ENCODE measurements around the gene SPRED1. TPM values are rescaled to one million over a fixed set of nuclear protein-coding genes. Genes with fewer than 3 reads are reported as not detected.

The SPRED1 gene
- total and polyA plus RNA-seq, 2 experiments from 2014 or later, result 11.4 to 44.0 TPM

GRCh38 chr15:38320181-38320580 lies 67.5 kb downstream of the SPRED1 start:
- peaks cover 5% of the 10 kb centered on the region for H3K4me1 Mint-ChIP-seq
- Histone ChIP-seq H2AFZ (no peak overlapping the region), H3K79me2 (replicated peaks; ENCODE audit: insufficient read depth) (peaks cover 70% of the 10 kb centered on the region), H3K4me1 (ENCODE audit: insufficient read depth) (no peaks in the 10 kb centered on the region), H3K36me3 (ENCODE audit: insufficient read depth) (peaks cover 4% of the 10 kb centered on the region; the same call in 1 of the 2 replicates), H3K4me2 (no peak overlapping the region), H3K4me3 (no peak overlapping the region), H4K20me1 (replicated peaks; ENCODE audit: insufficient read depth) (peaks cover 4% of the 10 kb centered on the region; the same call in 1 of the 2 replicates), H3K27ac (ENCODE audit: low read depth) (no peak overlapping the region), H3K9me2 (ENCODE audit: insufficient read depth) (no peaks in the 10 kb centered on the region), H3K27me3 (ENCODE audit: insufficient read depth) (no peaks in the 10 kb centered on the region), H3F3A (replicated peaks; ENCODE audit: low read depth) (no peaks in the 10 kb centered on the region)
- TF ChIP-seq POLR2AphosphoS5 (IDR thresholded peaks at IDR 0.05; ENCODE audit: low read depth), result no peak
- no peak for TF ChIP-seq NANOG (IDR thresholded peaks at IDR 0.05; ENCODE audit: borderline replicate concordance)
- TF ChIP-seq EZH2 (IDR thresholded peaks at IDR 0.05; ENCODE audit: low read depth, unreplicated experiment), result no peak
- no peak for TF ChIP-seq CREB1 (CRISPR knock-in tag; IDR thresholded peaks at IDR 0.05; ENCODE audit: low read depth)
- TF ChIP-seq, protein P1, sequence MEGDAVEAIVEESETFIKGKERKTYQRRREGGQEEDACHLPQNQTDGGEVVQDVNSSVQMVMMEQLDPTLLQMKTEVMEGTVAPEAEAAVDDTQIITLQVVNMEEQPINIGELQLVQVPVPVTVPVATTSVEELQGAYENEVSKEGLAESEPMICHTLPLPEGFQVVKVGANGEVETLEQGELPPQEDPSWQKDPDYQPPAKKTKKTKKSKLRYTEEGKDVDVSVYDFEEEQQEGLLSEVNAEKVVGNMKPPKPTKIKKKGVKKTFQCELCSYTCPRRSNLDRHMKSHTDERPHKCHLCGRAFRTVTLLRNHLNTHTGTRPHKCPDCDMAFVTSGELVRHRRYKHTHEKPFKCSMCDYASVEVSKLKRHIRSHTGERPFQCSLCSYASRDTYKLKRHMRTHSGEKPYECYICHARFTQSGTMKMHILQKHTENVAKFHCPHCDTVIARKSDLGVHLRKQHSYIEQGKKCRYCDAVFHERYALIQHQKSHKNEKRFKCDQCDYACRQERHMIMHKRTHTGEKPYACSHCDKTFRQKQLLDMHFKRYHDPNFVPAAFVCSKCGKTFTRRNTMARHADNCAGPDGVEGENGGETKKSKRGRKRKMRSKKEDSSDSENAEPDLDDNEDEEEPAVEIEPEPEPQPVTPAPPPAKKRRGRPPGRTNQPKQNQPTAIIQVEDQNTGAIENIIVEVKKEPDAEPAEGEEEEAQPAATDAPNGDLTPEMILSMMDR (conservative IDR thresholded peaks at IDR 0.05; ENCODE audit: low read depth in 2 of 2), result no peak
- TF ChIP-seq EZH2phosphoT487 (IDR thresholded peaks at IDR 0.05; ENCODE audit: unreplicated experiment), result no peak
- TF ChIP-seq ZNF114 (CRISPR knock-in tag; IDR thresholded peaks at IDR 0.05), result no peak
- TF ChIP-seq JUNB (IDR thresholded peaks at IDR 0.05; ENCODE audit: unreplicated experiment), result no peak
- no peak for TF ChIP-seq ZNF331 (CRISPR knock-in tag; IDR thresholded peaks at IDR 0.05; ENCODE audit: low read depth)
- TF ChIP-seq, protein P2, sequence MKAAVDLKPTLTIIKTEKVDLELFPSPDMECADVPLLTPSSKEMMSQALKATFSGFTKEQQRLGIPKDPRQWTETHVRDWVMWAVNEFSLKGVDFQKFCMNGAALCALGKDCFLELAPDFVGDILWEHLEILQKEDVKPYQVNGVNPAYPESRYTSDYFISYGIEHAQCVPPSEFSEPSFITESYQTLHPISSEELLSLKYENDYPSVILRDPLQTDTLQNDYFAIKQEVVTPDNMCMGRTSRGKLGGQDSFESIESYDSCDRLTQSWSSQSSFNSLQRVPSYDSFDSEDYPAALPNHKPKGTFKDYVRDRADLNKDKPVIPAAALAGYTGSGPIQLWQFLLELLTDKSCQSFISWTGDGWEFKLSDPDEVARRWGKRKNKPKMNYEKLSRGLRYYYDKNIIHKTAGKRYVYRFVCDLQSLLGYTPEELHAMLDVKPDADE (IDR thresholded peaks at IDR 0.05), result no peak
- no peak for TF ChIP-seq STAT1 (IDR thresholded peaks at IDR 0.05; ENCODE audit: unreplicated experiment)
- no peak for TF ChIP-seq ZNF462 (CRISPR knock-in tag; IDR thresholded peaks at IDR 0.05)
- TF ChIP-seq, protein P3, sequence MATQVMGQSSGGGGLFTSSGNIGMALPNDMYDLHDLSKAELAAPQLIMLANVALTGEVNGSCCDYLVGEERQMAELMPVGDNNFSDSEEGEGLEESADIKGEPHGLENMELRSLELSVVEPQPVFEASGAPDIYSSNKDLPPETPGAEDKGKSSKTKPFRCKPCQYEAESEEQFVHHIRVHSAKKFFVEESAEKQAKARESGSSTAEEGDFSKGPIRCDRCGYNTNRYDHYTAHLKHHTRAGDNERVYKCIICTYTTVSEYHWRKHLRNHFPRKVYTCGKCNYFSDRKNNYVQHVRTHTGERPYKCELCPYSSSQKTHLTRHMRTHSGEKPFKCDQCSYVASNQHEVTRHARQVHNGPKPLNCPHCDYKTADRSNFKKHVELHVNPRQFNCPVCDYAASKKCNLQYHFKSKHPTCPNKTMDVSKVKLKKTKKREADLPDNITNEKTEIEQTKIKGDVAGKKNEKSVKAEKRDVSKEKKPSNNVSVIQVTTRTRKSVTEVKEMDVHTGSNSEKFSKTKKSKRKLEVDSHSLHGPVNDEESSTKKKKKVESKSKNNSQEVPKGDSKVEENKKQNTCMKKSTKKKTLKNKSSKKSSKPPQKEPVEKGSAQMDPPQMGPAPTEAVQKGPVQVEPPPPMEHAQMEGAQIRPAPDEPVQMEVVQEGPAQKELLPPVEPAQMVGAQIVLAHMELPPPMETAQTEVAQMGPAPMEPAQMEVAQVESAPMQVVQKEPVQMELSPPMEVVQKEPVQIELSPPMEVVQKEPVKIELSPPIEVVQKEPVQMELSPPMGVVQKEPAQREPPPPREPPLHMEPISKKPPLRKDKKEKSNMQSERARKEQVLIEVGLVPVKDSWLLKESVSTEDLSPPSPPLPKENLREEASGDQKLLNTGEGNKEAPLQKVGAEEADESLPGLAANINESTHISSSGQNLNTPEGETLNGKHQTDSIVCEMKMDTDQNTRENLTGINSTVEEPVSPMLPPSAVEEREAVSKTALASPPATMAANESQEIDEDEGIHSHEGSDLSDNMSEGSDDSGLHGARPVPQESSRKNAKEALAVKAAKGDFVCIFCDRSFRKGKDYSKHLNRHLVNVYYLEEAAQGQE (IDR thresholded peaks at IDR 0.05; ENCODE audit: unreplicated experiment), result no peak
- ATAC-seq, result no peak
- no peaks in the 10 kb centered on the region for H3K9me3 Mint-ChIP-seq
- peaks cover 12% of the 10 kb centered on the region; the same call in 2 of the 3 replicates for H3K36me3 Mint-ChIP-seq (ENCODE audit: low read depth)
- no peak for DNase-seq (ENCODE audit: low spot score)
- no peak overlapping the region for H3K27ac Mint-ChIP-seq
- no peaks in the 10 kb centered on the region for H3K27me3 Mint-ChIP-seq (ENCODE audit: insufficient read depth, low read depth, poor library complexity)
- no peak overlapping the region for H3K4me3 Mint-ChIP-seq

Data from GM23338 (cell line).